Dendritic cell treated with granulocyte-macrophage colony-stimulating factor and Interleukin-4, amounts not matched to agents 40 ng/mL and 50 ng/mL, for 4 days (primary cell): ENCODE results near the gene SOSTDC1.
"Not testable (repeated sequence)": the region's sequence is repeated elsewhere in the genome, so short reads cannot be mapped to it uniquely, and the experiment has no call there.

Experiments used
- H3K27ac Mint-ChIP-seq: one replicate; pipeline ENCODE4 v1.8.0; 2022; ENCODE audit warnings: mild to moderate bottlenecking, mixed read lengths
- H3K27me3 Mint-ChIP-seq: one replicate; pipeline ENCODE4 v1.8.0; 2022; ENCODE audit warnings: mild to moderate bottlenecking, mixed read lengths
- H3K36me3 Mint-ChIP-seq: one replicate; pipeline ENCODE4 v1.8.0; 2022; ENCODE audit warnings: low read depth, mixed read lengths
- H3K4me1 Mint-ChIP-seq: one replicate; pipeline ENCODE4 v1.8.0; 2022; ENCODE audit warnings: low read depth, mixed read lengths
- H3K4me3 Mint-ChIP-seq: one replicate; pipeline ENCODE4 v1.8.0; 2022; ENCODE audit warnings: mild to moderate bottlenecking, moderate library complexity, mixed read lengths
- H3K9me3 Mint-ChIP-seq: one replicate; pipeline ENCODE4 v1.8.0; 2022; ENCODE audit warnings: mixed read lengths
- intact Hi-C: fragments of 100-400 bp; cut with micrococcal nuclease; formaldehyde crosslinking; loops from one replicate; pipeline ENCODE4 v1.15.0; 2022

SOSTDC1 gene

GRCh38 chr7:16491148-16491547 is 25.6 kb upstream of the SOSTDC1 start:
- no peaks in the 10 kb centered on the region for H3K9me3 Mint-ChIP-seq
- intact Hi-C loops = no loop called here
- no peaks in the 10 kb centered on the region for H3K36me3 Mint-ChIP-seq
- H3K27me3 Mint-ChIP-seq = no peaks in the 10 kb centered on the region
- no peaks in the 10 kb centered on the region for H3K4me1 Mint-ChIP-seq
- no peak overlapping the region for H3K27ac Mint-ChIP-seq
- no peak overlapping the region for H3K4me3 Mint-ChIP-seq

GRCh38 chr7:16484453-16485158 is 19.1 kb upstream of the SOSTDC1 start:
- Mint-ChIP-seq H3K9me3 (no peaks in the 10 kb centered on the region), H3K4me3 (no peak overlapping the region), H3K4me1 (no peaks in the 10 kb centered on the region), H3K36me3 (no peaks in the 10 kb centered on the region), H3K27me3 (no peaks in the 10 kb centered on the region), H3K27ac (no peak overlapping the region)
- intact Hi-C loops = no loop called here

- Mint-ChIP-seq H3K27me3 (no peaks in the 10 kb centered on the region), H3K36me3 (no peaks in the 10 kb centered on the region), H3K4me3 (no peak overlapping the region), H3K4me1 (no peaks in the 10 kb centered on the region), H3K27ac (no peak overlapping the region), H3K9me3 (no peaks in the 10 kb centered on the region)
- intact Hi-C loops = no loop called here
Measured at GRCh38 chr7:16479591-16479990, 14.1 kb upstream of the SOSTDC1 start.

GRCh38 chr7:16479161-16479560 is 13.6 kb upstream of the SOSTDC1 start:
- H3K36me3 Mint-ChIP-seq = no peaks in the 10 kb centered on the region
- no peaks in the 10 kb centered on the region for H3K4me1 Mint-ChIP-seq
- no peaks in the 10 kb centered on the region for H3K9me3 Mint-ChIP-seq
- no peak overlapping the region for H3K27ac Mint-ChIP-seq
- H3K27me3 Mint-ChIP-seq = no peaks in the 10 kb centered on the region
- H3K4me3 Mint-ChIP-seq = no peak overlapping the region
- intact Hi-C loops = no loop called here

GRCh38 chr7:16471933-16472332 is 6.4 kb upstream of the SOSTDC1 start:
- no peaks in the 10 kb centered on the region for H3K27me3 Mint-ChIP-seq

GRCh38 chr7:16463949-16464715 is 1.4 kb downstream of the SOSTDC1 start:
- no peaks in the 10 kb centered on the region for H3K36me3 Mint-ChIP-seq
- H3K4me3 Mint-ChIP-seq = no peak overlapping the region
- no peaks in the 10 kb centered on the region for H3K9me3 Mint-ChIP-seq
- no peaks in the 10 kb centered on the region for H3K4me1 Mint-ChIP-seq
- intact Hi-C loops = no loop called here
- no peak overlapping the region for H3K27ac Mint-ChIP-seq
- peaks cover 6% of the 10 kb centered on the region for H3K27me3 Mint-ChIP-seq

More at GRCh38 chr7:16471933-16472332, 6.4 kb upstream of the SOSTDC1 start:
- Mint-ChIP-seq H3K27ac (no peak overlapping the region), H3K36me3 (no peaks in the 10 kb centered on the region), H3K4me1 (no peaks in the 10 kb centered on the region), H3K9me3 (no peaks in the 10 kb centered on the region), H3K4me3 (no peak overlapping the region)
- intact Hi-C loops = no loop called here

- H3K4me1 Mint-ChIP-seq = no peaks in the 10 kb centered on the region
Measured at GRCh38 chr7:16463520-16463919, 2.0 kb downstream of the SOSTDC1 start.

GRCh38 chr7:16462431-16462889 is 3.1 kb downstream of the SOSTDC1 start:
- Mint-ChIP-seq H3K36me3 (no peaks in the 10 kb centered on the region), H3K4me1 (no peaks in the 10 kb centered on the region), H3K9me3 (no peaks in the 10 kb centered on the region), H3K4me3 (no peak overlapping the region), H3K27me3 (peaks cover 6% of the 10 kb centered on the region), H3K27ac (no peak overlapping the region)
- intact Hi-C loops = no loop called here

More at GRCh38 chr7:16463520-16463919, 2.0 kb downstream of the SOSTDC1 start:
- no peaks in the 10 kb centered on the region for H3K36me3 Mint-ChIP-seq
- H3K9me3 Mint-ChIP-seq = no peaks in the 10 kb centered on the region
- H3K27ac Mint-ChIP-seq = no peak overlapping the region
- H3K4me3 Mint-ChIP-seq = no peak overlapping the region
- peaks cover 6% of the 10 kb centered on the region for H3K27me3 Mint-ChIP-seq
- intact Hi-C loops = no loop called here

- Mint-ChIP-seq H3K27me3 (peaks cover 6% of the 10 kb centered on the region), H3K4me3 (no peak overlapping the region), H3K9me3 (no peaks in the 10 kb centered on the region), H3K4me1 (no peaks in the 10 kb centered on the region), H3K36me3 (no peaks in the 10 kb centered on the region), H3K27ac (no peak overlapping the region)
- intact Hi-C loops = no loop called here
Measured at GRCh38 chr7:16460789-16461493, 4.6 kb downstream of the SOSTDC1 start.

GRCh38 chr7:16456303-16456702 is 9.2 kb downstream of the SOSTDC1 start:
- H3K4me3 Mint-ChIP-seq, H3K27me3 Mint-ChIP-seq, H3K4me1 Mint-ChIP-seq, H3K36me3 Mint-ChIP-seq, H3K9me3 Mint-ChIP-seq, H3K27ac Mint-ChIP-seq, intact Hi-C loops: not testable (repeated sequence)

GRCh38 chr7:16455591-16455990 is 9.9 kb downstream of the SOSTDC1 start:
- H3K36me3 Mint-ChIP-seq = no peaks in the 10 kb centered on the region
- intact Hi-C loops = no loop called here
- no peak overlapping the region for H3K4me3 Mint-ChIP-seq
- peaks cover 1% of the 10 kb centered on the region for H3K27me3 Mint-ChIP-seq
- no peak overlapping the region for H3K27ac Mint-ChIP-seq
- no peaks in the 10 kb centered on the region for H3K9me3 Mint-ChIP-seq
- no peaks in the 10 kb centered on the region for H3K4me1 Mint-ChIP-seq

- no peaks in the 10 kb centered on the region for H3K9me3 Mint-ChIP-seq
- no peak overlapping the region for H3K27ac Mint-ChIP-seq
- intact Hi-C loops = no loop called here
- no peak overlapping the region for H3K4me3 Mint-ChIP-seq
- peaks cover 1% of the 10 kb centered on the region for H3K27me3 Mint-ChIP-seq
- no peaks in the 10 kb centered on the region for H3K4me1 Mint-ChIP-seq
- no peaks in the 10 kb centered on the region for H3K36me3 Mint-ChIP-seq
Measured at GRCh38 chr7:16450366-16450765, 15.2 kb downstream of the SOSTDC1 start.

GRCh38 chr7:16447876-16448275 is 17.7 kb downstream of the SOSTDC1 start:
- Mint-ChIP-seq H3K27me3 (peaks cover 1% of the 10 kb centered on the region), H3K4me3 (no peak overlapping the region), H3K36me3 (no peaks in the 10 kb centered on the region), H3K9me3 (no peaks in the 10 kb centered on the region), H3K4me1 (no peaks in the 10 kb centered on the region), H3K27ac (no peak overlapping the region)
- intact Hi-C loops = no loop called here

- Mint-ChIP-seq H3K4me3 (no peak overlapping the region), H3K9me3 (no peaks in the 10 kb centered on the region), H3K27me3 (no peaks in the 10 kb centered on the region), H3K4me1 (no peaks in the 10 kb centered on the region), H3K27ac (no peak overlapping the region), H3K36me3 (no peaks in the 10 kb centered on the region)
- intact Hi-C loops = no loop called here
Measured at GRCh38 chr7:16446508-16446907, 19.0 kb downstream of the SOSTDC1 start.
